RPMI8226 (cell line): ENCODE results near the gene SEPHS1.
"Not testable (repeated sequence)": the region's sequence is repeated elsewhere in the genome, so short reads cannot be mapped to it uniquely, and the experiment has no call there.

ENCODE experiments used
- DNase-seq: peaks from one replicate; pipeline ENCODE4 v3.0.0-alpha.2; 2015

The SEPHS1 gene

GRCh38 chr10:13356392-13356791 is 8.3 kb upstream of the SEPHS1 start:
- no peak for DNase-seq

- DNase-seq: no peak
Observed at GRCh38 chr10:13354783-13355182, 6.7 kb upstream of the SEPHS1 start.

GRCh38 chr10:13352519-13352918 is 4.4 kb upstream of the SEPHS1 start:
- DNase-seq: peak; percentile 33

GRCh38 chr10:13351340-13351915 is 3.3 kb upstream of the SEPHS1 start:
- DNase-seq: no peak

GRCh38 chr10:13349463-13350274 is 1.6 kb upstream of the SEPHS1 start:
- DNase-seq: no peak

- peak; percentile 88 for DNase-seq
Observed at GRCh38 chr10:13347500-13348156, 465 bp downstream of the SEPHS1 start.

GRCh38 chr10:13347043-13347499 is 1.0 kb downstream of the SEPHS1 start:
- peak; percentile 47 for DNase-seq

- no peak for DNase-seq
Observed at GRCh38 chr10:13346283-13347042, 1.6 kb downstream of the SEPHS1 start.

GRCh38 chr10:13340626-13341376 is 7.3 kb downstream of the SEPHS1 start:
- DNase-seq: no peak

- DNase-seq: no peak
Observed at GRCh38 chr10:13340068-13340467, 8.0 kb downstream of the SEPHS1 start.

- no peak for DNase-seq
Observed at GRCh38 chr10:13338390-13339110, 9.5 kb downstream of the SEPHS1 start.

- DNase-seq: no peak
Observed at GRCh38 chr10:13337827-13338196, 10.3 kb downstream of the SEPHS1 start.

- DNase-seq: no peak
Observed at GRCh38 chr10:13337128-13337826, 10.8 kb downstream of the SEPHS1 start.

GRCh38 chr10:13335881-13336280 is 12.2 kb downstream of the SEPHS1 start:
- no peak for DNase-seq

- DNase-seq: no peak
Observed at GRCh38 chr10:13334556-13334955, 13.5 kb downstream of the SEPHS1 start.

GRCh38 chr10:13331646-13332045 is 16.4 kb downstream of the SEPHS1 start:
- no peak for DNase-seq

- DNase-seq: not testable (repeated sequence)
Observed at GRCh38 chr10:13330980-13331379, 17.1 kb downstream of the SEPHS1 start.

GRCh38 chr10:13329565-13329964 is 18.5 kb downstream of the SEPHS1 start:
- DNase-seq: no peak

- no peak for DNase-seq
Observed at GRCh38 chr10:13328613-13329012, 19.5 kb downstream of the SEPHS1 start.

GRCh38 chr10:13328126-13328525 is 20.0 kb downstream of the SEPHS1 start:
- no peak for DNase-seq

- DNase-seq: no peak
Observed at GRCh38 chr10:13327534-13327933, 20.6 kb downstream of the SEPHS1 start.
